Measurements from ENCODE around the gene GALNTL6.

GALNTL6 gene

DNA sequence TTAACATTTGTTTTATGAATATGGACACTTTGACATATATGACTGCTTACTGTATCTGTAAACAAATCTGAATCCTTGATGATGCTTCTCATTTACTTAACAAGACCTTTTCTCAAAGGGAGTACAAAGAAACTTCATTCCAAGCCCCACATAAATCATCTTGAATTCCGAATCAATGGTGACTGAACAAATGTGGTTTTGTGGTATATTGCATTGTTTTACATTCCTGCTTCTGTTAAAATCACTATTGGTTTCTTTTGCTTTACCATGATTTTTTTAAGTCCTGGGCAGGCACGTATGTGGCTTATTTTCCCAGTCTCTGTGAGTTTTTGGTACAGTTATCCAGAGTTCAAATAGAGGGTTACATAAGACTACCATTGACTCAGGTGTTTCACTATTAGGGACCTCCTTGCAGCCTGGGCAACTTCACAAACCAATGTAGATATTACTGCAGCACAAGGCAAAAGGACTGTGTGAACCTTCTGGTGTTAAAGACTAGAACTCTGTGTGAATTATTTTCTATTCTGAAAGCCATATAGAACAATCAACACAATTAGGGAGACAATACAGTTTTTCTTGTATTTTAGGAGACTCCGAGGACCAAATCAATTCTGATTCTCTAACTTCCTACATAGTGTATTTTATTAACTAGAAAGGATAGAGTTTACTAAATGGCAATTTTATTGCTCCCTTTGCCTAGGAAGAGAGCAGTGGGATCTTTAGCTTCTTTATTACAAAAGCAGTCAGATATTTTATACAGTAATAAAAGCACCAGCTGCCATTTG lies 196.4 kb downstream of the GALNTL6 start:
- no peak for DNase-seq (ENCODE audit: low read depth)

DNA sequence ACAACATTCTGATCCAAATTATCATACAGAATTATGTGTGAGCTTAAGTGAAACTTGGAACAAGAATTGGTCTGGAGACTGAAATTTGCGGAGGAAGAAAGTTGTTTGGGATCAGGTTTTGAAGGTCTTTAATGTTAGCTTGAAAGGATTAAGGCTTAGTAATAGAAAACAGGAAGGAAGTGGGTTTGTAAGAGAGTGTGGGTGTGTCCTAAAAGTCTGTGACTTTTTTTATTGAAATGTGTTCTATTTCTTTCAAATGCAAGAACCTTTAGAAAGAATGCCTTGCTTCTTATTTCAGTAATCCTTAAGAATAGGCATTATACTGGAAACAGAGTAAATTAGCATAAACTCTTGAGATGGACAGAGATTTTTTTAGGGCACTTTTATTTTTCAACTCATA lies 198.0 kb downstream of the GALNTL6 start:
- DNase-seq (ENCODE audit: low read depth), result no peak

DNA sequence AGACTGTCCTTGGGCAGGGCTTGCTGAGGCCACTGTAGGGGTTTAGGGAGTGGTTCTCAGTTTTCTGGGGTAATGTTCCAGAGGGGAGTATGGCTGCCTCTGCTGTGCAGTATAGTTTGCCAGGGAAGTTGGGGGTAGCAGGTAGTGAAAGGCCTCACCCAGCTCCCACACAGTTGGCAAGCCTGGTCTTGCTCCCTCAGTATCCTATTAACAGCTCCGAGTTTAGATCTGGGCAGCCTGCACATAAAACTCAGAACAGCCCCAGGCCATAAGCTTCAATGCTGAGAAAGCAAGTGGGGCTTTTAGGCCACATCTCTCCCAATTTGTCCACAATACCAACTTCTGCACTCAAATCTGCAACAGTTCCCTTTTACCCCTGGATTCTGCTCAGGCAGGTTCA lies 205.2 kb downstream of the GALNTL6 start:
- no peak for DNase-seq (ENCODE audit: low read depth)

DNA sequence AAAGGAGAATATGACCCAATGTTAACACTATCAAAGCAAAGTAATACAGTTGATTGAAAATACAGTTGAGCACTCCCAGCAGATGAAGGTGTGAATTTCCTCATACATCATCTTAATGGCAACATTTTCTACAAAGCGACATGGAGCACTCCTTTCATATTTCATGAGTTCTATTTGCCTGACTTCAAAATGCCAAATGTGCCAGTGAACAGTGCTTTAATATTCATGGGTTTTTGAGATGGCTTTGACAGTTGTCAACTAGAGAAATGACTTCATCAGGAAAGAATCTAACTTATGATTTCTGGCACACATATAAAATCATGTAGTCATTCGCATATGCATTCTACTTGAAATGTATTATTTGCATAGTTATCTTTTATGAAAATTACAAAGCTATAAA lies 222.4 kb downstream of the GALNTL6 start:
- no peak for DNase-seq (ENCODE audit: low read depth)

DNA sequence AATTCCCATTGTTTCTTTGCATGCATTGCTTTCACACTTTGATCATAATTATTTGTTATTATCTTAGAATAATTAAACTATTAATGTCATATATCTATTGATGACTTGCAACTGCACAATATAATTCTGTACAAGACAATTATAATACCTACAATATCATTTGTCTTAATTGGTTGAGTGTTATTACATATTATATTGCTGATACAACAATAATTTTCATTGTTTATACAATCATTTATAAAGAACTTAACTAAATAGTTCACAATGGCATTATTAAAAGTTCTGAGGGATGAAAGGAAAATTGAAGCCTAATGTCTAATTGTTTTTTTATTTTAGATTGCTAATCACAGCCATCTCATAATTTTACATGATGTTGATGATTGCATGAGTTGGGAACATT lies 227.6 kb downstream of the GALNTL6 start:
- no peak for DNase-seq (ENCODE audit: low read depth)

DNA sequence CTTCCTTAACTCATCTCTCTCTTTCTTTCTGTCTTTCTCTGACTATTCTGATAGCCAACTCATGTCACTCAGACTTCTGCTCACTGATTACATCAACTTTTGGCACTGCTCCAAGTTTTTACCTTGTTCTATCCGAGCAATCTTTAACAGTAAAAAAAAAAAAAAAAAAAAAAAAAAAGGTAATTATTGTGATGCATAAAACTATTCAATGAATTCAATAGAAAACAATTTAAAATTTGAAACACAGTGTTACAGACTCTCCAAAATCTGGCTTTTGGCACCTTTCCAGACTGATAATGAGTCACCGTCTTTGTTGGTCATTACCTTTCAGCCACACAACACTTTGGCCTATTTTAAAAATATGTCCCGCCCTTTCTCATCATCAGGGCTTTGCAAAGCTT lies 229.5 kb downstream of the GALNTL6 start:
- no peak for DNase-seq (ENCODE audit: low read depth)

DNA sequence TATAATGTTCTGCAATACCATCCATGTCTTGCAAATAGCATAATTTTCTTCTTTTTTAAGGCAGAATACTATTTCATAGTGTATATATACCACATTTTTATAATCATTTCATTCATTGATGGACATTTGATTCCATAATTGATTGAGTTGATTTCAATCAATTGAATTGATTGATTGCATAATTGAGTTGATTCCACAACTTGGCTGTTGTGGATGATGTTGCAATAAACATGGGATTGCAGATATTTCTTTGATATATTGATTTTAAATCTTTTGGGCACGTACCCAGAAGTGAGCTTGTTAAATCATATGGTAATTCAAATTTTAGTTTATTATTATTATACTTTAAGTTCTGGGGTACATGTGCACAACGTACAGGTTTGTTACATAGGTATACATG lies 232.8 kb downstream of the GALNTL6 start:
- DNase-seq (ENCODE audit: low read depth), result no peak

DNA sequence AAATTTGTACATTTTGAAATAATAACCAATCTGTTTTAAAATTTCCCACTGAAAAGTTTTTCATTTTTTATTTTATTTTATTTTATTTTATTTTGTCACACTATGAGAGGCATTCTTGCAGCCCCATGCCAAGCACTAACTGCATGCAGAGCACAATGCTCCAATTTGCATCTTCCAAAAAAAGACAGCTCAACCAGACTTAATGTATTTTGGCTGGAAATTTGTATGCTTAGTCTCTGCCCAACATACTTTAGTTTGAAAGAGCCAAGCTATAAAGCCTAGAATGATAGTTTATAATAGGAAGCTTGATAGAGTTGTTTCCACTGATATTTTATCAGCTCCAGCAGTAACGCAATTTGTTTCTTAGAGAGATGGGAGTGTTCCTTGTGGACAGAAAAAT lies 235.5 kb downstream of the GALNTL6 start:
- no peak for DNase-seq (ENCODE audit: low read depth)

DNA sequence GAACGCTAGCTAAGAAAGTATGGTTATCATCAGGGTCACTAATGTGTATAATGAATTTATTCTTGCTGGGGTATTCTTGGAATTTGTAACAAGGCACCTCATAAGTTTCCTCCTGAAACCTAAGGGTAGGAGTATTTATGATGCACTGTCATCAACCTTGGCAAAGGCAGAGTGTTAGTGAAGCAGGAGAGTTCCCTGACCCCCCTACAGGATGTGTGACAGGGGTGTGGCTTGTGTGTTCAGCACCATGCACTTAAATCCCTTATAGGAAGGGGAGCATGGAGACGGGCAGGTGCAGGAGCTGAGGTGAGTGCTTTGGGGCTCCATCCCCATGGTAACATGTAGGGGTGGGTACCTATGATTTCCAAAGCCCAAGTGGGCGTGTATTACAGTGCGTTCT lies 237.7 kb downstream of the GALNTL6 start:
- DNase-seq (ENCODE audit: low read depth), result no peak

DNA sequence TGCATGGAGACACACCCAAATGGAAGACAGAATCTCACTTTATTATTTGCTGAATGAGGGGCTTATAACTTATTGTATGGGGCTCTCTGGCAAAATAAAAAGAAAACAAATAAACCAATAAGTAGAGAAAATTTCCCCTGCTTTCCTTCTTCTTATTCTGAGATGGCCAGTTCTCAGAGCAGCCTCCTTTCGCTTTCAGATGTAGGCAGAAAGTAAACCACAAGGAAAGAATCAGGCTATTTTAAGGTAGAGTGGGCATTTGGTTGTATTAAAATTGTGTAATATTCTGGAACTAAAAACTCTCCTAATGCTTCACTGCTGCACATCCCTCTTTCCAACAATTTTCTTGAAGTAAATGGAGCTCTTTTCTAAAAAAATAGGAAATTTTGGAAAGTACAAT lies 241.8 kb downstream of the GALNTL6 start:
- no peak for DNase-seq (ENCODE audit: low read depth)

DNA sequence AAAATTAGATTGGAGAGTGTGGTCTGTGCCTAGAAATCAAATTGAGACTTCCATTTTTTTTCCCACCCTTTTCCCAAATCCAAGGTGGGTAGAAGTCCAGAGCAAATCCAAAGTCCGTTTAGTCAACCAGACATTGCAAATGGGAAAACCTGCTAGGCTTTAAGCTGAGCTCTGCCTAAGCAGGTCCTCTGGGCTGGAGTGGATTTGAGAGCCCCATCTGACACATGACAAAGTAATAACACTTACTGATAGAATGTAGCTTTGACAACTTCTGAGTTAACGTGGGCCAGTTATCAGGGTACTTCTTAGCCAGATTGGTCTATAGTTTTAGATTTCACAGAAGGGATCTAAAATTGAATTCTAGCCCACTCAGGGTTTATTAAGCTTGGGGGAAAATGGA lies 242.3 kb downstream of the GALNTL6 start:
- no peak for DNase-seq (ENCODE audit: low read depth)

DNA sequence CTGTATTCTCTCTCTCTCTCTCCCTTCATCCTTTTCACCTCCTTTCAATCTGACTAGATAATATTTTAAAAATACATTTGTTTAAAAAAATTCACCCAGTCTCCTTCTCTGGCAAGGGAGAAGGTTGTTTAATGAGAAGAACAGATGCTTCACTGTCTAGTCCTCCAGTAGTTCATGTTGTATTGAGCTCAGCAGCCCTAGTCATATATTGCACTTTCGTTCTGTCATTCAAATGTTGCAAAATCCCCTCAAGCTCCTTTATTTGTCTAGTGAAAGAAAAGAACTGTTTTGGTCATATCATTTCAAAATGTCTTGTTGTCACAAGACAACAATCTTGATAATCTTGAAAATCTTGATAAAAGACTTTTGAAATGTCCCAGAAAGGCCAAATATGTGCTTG lies 248.0 kb downstream of the GALNTL6 start:
- no peak for DNase-seq (ENCODE audit: low read depth)

DNA sequence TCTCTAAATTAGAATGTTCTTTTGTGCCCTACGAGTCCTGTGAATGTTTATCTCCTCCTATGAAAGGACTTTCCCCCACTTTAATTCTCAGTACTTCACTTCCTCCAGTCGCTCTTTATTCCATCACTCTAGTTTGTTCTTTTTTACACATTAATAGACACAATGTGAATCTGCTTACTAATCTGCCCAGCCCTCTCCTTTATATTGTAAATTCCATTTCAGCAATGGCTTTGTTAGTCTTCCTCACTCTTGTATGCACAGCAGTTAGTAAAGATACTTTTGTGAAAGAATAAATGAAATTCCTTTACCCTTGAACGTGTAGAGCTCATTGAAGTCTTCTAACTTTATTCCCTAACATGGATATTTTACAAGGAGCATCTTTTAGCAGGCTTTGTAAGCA lies 255.3 kb downstream of the GALNTL6 start:
- no peak for DNase-seq (ENCODE audit: low read depth)

DNA sequence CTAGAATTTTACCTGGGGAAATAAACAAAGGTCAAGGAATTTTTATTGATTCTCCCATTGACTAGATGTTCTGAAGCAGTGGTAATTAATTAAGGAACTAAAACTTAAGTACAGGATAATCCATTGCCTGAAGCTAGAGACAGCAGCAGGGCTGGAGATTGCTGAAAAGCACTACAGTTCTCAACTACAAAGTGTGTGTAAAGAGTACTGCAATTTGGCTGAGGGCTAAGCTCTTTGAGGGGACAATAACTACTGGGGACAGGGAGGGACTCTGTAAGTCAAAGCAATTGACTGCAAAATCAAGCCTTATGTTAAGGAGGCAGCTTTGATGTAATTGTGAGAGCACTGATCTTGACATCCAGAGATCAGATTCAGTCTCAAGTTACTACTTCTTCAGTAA lies 260.4 kb downstream of the GALNTL6 start:
- DNase-seq (ENCODE audit: low read depth), result no peak

DNA sequence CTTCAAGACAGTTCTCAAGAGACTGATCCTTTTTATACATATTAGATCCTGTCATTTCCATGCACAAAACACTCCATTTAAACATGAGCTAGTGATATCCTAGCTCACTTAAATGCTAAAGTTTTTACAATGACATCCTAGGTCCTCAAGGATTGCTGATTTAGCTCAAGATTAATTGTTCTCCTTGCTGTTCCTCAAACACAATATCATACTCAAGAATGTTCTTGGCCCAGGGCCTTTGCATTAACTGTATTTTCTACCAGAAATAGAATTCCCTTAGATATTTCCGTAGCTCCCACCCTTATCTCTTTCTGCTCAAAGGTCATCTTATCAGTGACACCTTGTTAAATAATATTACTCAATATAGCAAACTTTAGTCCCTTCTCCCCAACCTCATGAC lies 270.1 kb downstream of the GALNTL6 start:
- DNase-seq (ENCODE audit: low read depth), result no peak

DNA sequence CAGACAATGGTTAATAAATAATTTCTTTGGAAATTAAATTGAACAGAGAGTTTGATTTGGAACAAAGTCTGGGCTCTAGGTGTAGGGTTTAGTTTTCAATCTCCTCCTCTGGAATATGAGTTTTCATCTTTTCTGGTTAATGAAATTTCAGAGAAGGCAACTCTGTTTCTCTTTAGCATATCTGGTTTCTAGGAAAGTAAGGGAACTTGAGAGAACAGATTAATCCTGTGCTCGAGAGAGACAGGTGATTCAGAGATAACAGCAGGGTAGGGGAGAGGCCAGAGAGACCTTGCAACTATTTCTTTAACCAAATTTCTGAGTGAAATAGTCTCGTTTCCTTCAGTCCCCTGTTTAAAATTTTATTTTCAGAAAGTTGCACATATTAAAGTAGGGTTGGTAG lies 275.4 kb downstream of the GALNTL6 start:
- DNase-seq (ENCODE audit: low read depth), result no peak

DNA sequence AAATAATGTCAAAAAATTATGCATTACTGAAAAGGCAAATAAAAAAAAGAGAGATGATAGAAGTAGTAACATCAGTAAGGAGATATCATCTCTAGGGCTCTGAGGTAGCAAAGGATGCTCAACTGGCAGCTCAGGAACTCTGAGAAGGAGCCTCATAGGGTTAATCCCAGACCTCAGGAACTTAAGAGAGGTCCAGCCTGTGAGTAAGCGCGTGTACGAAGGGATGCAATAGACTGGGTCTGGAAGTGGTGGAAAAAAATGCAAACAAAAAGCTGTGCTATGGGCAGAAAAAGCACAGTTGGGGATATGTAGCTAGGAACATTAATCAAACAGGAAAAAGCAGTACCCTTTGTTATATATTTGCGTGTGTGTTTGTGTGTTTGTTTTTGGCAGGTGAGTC lies 282.0 kb downstream of the GALNTL6 start:
- no peak for DNase-seq (ENCODE audit: low read depth)

DNA sequence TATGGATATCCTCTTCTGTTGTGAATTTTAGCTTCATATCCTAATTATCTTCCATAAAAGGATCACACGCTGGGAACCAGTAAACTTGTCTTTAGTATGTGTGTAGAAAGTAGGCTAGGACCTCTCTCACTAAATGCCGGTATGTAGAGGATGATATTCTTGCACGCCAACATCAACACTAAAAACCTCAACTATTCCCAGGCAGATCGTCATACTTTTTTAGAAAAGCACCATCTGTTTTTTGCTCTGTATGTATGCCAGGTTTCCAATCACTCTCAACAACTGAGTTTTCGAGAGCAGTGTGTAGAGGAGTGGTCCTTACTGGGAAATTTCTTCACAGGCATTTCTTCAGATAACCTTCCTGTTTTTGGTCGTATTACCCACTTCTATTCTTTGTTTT lies 283.6 kb downstream of the GALNTL6 start:
- DNase-seq (ENCODE audit: low read depth), result no peak

DNA sequence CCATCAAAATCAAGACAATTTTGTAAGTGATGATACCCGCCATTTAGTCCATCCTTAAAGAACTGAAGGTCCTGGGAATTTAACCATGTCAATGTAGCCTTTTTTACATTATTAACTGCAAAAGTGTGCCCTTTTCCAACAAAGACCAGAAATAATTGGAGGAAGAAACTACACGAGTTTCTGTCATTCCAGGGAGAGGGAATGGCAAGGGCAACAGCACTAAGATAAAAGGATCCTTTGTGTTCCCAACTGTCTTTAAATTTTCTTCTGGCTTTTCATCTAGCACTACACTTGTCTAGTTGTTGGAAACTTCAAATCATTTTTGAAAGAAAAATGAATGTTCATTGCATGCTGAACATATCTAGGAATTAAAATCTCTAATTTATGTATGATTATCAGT lies 286.2 kb downstream of the GALNTL6 start:
- no peak for DNase-seq (ENCODE audit: low read depth)

DNA sequence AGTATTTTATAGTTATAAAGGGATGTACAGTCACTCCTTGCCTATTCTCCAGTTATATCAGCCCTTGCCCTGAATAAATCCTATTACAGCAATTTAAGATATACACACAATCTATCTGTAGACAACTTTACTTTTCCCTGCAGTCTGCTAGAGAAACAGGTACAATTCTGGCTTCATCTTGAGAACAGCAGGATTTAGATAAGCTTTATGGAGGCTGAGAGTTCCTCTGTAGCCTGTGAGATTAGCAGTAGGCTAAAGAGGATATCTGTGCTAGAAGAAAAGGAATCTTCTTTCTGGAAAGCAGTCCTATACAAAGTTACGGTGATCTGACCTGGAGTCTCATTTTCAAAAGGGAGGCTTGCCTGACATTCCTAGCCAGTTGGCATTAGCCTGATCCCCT lies 290.3 kb downstream of the GALNTL6 start:
- no peak for DNase-seq (ENCODE audit: low read depth)

DNA sequence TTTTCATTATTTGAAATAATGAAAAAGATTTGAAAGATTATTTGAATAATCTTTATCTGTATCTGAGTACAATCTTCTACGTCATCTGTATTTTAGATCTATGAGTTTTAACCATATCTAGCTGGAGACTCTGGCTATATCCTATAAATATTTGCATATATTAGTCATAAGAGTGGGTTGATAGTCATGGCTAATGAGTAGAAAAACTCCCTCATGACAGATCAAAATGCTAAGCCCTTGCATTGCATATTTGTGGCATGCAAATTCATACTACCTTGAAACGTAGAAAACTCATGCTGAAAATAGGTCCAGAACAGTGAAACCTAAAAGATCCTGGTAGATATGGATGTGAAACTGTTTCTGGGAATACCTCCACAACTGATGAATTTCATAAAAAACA lies 291.3 kb downstream of the GALNTL6 start:
- DNase-seq (ENCODE audit: low read depth), result no peak

DNA sequence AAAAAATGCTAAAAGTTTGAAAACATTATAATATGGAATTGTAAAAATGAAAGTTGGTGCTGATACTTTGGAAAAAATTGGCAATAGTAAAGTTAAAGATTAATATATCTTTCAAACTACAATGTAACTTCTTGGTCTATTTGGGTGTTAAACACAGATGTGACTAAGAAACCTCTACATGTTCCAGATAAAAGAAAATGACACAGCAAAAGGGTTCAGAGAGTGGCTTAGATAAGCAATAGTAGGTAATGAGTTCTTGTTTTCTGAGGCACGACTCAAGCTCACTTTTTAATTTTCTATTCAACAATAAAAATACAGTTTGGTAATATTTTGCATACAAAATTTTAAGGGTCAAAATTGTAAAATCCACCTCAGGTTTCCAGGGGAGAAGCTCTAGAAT lies 292.7 kb downstream of the GALNTL6 start:
- no peak for DNase-seq (ENCODE audit: low read depth)

DNA sequence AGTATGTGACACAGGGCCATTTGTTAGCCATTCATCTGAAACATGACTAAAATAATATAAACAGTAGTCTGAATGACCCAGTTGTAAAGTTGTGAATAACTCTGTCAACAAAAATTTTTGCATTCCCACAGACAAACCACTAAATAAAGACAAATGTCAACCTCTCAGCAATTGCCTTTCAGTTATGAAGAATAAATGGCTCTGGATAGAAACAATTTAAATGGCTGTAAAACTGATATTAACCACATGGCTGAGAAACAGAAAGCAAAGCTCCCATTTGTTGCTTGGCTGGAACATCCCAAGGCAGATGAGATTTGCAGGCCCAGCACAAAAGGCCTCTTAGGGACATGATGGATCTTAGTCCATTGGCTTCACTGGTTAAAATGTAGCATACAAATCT lies 296.3 kb downstream of the GALNTL6 start:
- no peak for DNase-seq (ENCODE audit: low read depth)

DNA sequence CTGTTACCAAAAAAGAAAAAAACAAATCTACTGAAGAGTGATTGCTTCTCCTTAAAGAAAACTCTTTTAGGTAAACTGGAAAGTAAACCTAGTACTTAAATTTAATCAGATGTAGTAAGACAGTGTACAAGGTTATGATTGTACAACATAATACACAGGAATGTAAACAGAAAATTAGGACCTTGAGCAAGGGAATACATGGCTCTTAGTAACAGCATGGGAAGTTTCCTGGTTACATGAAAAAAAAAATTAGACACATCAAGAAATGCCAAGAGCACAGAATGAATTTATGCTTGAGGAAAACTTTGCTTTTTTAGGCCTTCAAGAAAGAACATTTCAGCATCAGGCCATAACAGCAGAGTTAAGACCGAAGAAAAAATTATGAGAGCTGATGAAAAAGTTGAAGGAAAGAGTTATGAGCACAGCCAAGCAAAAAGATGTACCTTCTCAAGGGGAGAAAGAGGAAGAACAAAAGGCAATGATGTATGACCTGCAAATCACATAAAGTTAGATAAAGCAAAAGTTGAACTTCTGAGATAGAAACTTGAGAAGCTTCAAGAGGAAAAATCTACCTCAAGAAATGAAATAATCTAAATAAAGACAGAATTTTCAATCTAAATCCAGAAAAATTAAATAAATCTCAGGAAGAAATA lies 311.6 kb downstream of the GALNTL6 start:
- no peak for DNase-seq (ENCODE audit: low read depth)
